Aorta (tissue), 5 donors: ENCODE data around the gene SYNJ2. TPM values are rescaled to one million over a fixed set of nuclear protein-coding genes. Genes with fewer than 3 reads are reported as not detected.

ENCODE experiments used
- ATAC-seq: fragments of 200-7000 bp; cut with Tn5 transposase; one replicate; pipeline ENCODE4 v1.9.1; 2022; ENCODE audit warnings: moderate library complexity; ENCODE audit not compliant: low FRiP score
- DNase-seq, 2 donors: peaks; one replicate each; pipeline ENCODE4 v3.0.0-alpha.2; 2020
- H3K27ac ChIP-seq, 2 donors: one replicate each; pipeline ENCODE4 v1.5.1; 2013; ENCODE audit warnings: low read length in 2 of 2, mild to moderate bottlenecking in 2 of 2, moderate library complexity in 2 of 2, control low read depth in 1 of 2, inconsistent platforms in 1 of 2, low read depth in 1 of 2
- H3K27me3 ChIP-seq, 2 donors: one replicate each; pipeline ENCODE4 v1.6.1; 2013; ENCODE audit warnings: control low read depth in 1 of 2, low read length in 1 of 2, mild to moderate bottlenecking in 1 of 2, moderate library complexity in 1 of 2; ENCODE audit not compliant: insufficient read depth in 2 of 2, control insufficient read depth in 1 of 2
- H3K36me3 ChIP-seq, 2 donors: one replicate each; pipeline ENCODE4 v1.6.1; 2013; ENCODE audit warnings: control low read depth in 1 of 2, low read length in 1 of 2, mild to moderate bottlenecking in 1 of 2; ENCODE audit not compliant: insufficient read depth in 2 of 2, control insufficient read depth in 1 of 2
- H3K4me1 ChIP-seq, 2 donors: one replicate each; pipeline ENCODE4 v1.6.1; 2013; ENCODE audit warnings: low read length in 2 of 2, control low read depth in 1 of 2, mild to moderate bottlenecking in 1 of 2, moderate library complexity in 1 of 2; ENCODE audit not compliant: insufficient read depth in 2 of 2, control insufficient read depth in 1 of 2
- H3K4me3 ChIP-seq, 2 donors: one replicate each; pipeline ENCODE4 v1.5.1; 2013; ENCODE audit warnings: low read length in 2 of 2, control low read depth in 1 of 2, mild to moderate bottlenecking in 1 of 2
- H3K9me3 ChIP-seq: one replicate; pipeline ENCODE4 v1.6.1; 2013; ENCODE audit warnings: mild to moderate bottlenecking, low read length; ENCODE audit not compliant: control insufficient read depth
- WGBS, 2 donors: extraction: QIAGEN DNeasy Blood & Tissue Kit; methylation state at CpG; one replicate each; pipeline ENCODE4 v1.1.7; 2013; 5-methylcytosine and 5-hydroxymethylcytosine counted together
- intact Hi-C, 2 donors: fragments of 100-400 bp; cut with DNase I; formaldehyde crosslinking; loops; one replicate each; pipeline versions ENCODE4 v1.14.2 to v1.15.0; 2022
- polyA plus RNA-seq, 2 donors: library from polyadenylated mRNA; stranded (reverse); fragments of 200-250 nt; gene quantifications; one replicate each; pipeline ENCODE4 v1.2.3, GENCODE V29; 2013
- total RNA-seq, 2 donors: library from RNA; stranded (reverse); fragmentation: NEBNext Ultra II Directional; extraction: Animal tissue kit (Norgen Biotek cat#: 25700); gene quantifications; one replicate each; pipeline ENCODE4 v1.2.1, GENCODE V29; 2021
- donor health status: healthy with polysubstance abuse.
- donor health status: Bipolar disorder and iron deficiency.
- donor health status: DM: no; HTN: no; CAD: no.
- donor health status: DM: no; HTN: no; CAD: no.
- donor health status: DM: yes; HTN: yes; CAD: no.

Gene SYNJ2
- total and polyA plus RNA-seq, 4 donors: 8.6 to 38.7 (median 22.4) TPM

GRCh38 chr6:158047563-158048323 lies 66.1 kb downstream of the SYNJ2 start:
- intact Hi-C loops: no loop called here
- 79% methylated on average over 9 of the region's 9 CpGs for WGBS, 2 donors
- ATAC-seq (no peak), DNase-seq (no peak)
- H3K27me3 ChIP-seq: no peaks in the 10 kb centered on the region
- H3K36me3 ChIP-seq: no peaks in the 10 kb centered on the region
- H3K9me3 ChIP-seq: no peaks in the 10 kb centered on the region
- H3K27ac ChIP-seq: no peak overlapping the region
- H3K4me1 ChIP-seq: peaks cover 0 to 4% of the 10 kb centered on the region in 2 donors
- no peak overlapping the region for H3K4me3 ChIP-seq

DNA sequence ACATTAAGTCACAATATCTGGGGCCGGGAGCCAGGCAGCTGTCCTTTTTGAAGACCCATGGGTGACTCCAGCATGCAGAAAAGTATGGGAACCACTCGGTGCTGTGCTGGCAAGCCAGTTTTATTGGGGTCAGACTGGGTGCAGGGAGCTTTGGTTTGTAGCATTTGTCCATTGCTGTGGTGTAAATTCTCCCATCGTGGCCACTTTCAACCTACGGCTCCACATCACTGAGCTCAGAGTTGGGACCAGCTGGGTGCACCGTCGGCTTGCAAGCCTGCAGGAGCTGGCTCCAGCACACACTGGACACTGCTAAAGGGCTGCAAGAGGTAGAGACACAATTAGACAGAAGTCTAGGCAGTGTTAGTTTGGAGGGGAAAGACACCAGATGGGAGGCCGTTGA lies 66.9 kb downstream of the SYNJ2 start:
- no peaks in the 10 kb centered on the region for H3K36me3 ChIP-seq
- no peaks in the 10 kb centered on the region for H3K27me3 ChIP-seq
- 92 to 94% methylated on average over 7 of the region's 7 CpGs for WGBS, 2 donors
- intact Hi-C loops: no loop called here
- H3K4me3 ChIP-seq: no peak overlapping the region
- DNase-seq (no peak), ATAC-seq (no peak)
- no peak overlapping the region for H3K27ac ChIP-seq
- no peaks in the 10 kb centered on the region for H3K9me3 ChIP-seq
- peaks cover 0 to 4% of the 10 kb centered on the region in 2 donors for H3K4me1 ChIP-seq

GRCh38 chr6:158049055-158050028 lies 67.7 kb downstream of the SYNJ2 start:
- no peak for DNase-seq
- intact Hi-C loops: no loop called here
- no peaks in the 10 kb centered on the region for H3K9me3 ChIP-seq
- no peak overlapping the region for H3K4me3 ChIP-seq
- no peak overlapping the region for H3K27ac ChIP-seq
- 86% methylated on average over 17 of the region's 17 CpGs for WGBS, 2 donors
- H3K4me1 ChIP-seq: no peaks in the 10 kb centered on the region
- no peaks in the 10 kb centered on the region for H3K36me3 ChIP-seq
- H3K27me3 ChIP-seq: no peaks in the 10 kb centered on the region
- no peak for ATAC-seq

GRCh38 chr6:158050107-158050735 lies 68.6 kb downstream of the SYNJ2 start:
- Histone ChIP-seq H3K27ac (no peak overlapping the region), H3K9me3 (no peaks in the 10 kb centered on the region), H3K4me1 (no peaks in the 10 kb centered on the region), H3K4me3 (no peak overlapping the region), H3K36me3 (peaks cover 0 to 2% of the 10 kb centered on the region in 2 donors), H3K27me3 (no peaks in the 10 kb centered on the region)
- WGBS, 2 donors: 82 to 85% methylated on average over 8 of the region's 8 CpGs
- peak in 1 of 2 donors; percentile 43 for DNase-seq
- ATAC-seq: no peak
- intact Hi-C loops: no loop called here

- 77 to 80% methylated on average over 4 of the region's 4 CpGs for WGBS, 2 donors
- H3K4me3 ChIP-seq: no peak overlapping the region
- ATAC-seq: no peak
- no peaks in the 10 kb centered on the region for H3K9me3 ChIP-seq
- H3K4me1 ChIP-seq: no peaks in the 10 kb centered on the region
- no peak for DNase-seq
- peaks cover 0 to 2% of the 10 kb centered on the region in 2 donors for H3K36me3 ChIP-seq
- H3K27me3 ChIP-seq: no peaks in the 10 kb centered on the region
- intact Hi-C loops: no loop called here
- no peak overlapping the region for H3K27ac ChIP-seq
These were observed 69.3 kb downstream of the SYNJ2 start for GRCh38 chr6:158050955-158051354.

- Histone ChIP-seq H3K4me3 (no peak overlapping the region), H3K36me3 (peaks cover 0 to 2% of the 10 kb centered on the region in 2 donors), H3K4me1 (no peaks in the 10 kb centered on the region), H3K9me3 (no peaks in the 10 kb centered on the region), H3K27ac (no peak overlapping the region), H3K27me3 (no peaks in the 10 kb centered on the region)
- DNase-seq: no peak
- ATAC-seq: no peak
- 80 to 82% methylated on average over 2 of the region's 2 CpGs for WGBS, 2 donors
- intact Hi-C loops: no loop called here
These were observed 70.3 kb downstream of the SYNJ2 start for GRCh38 chr6:158051968-158052367.

DNA sequence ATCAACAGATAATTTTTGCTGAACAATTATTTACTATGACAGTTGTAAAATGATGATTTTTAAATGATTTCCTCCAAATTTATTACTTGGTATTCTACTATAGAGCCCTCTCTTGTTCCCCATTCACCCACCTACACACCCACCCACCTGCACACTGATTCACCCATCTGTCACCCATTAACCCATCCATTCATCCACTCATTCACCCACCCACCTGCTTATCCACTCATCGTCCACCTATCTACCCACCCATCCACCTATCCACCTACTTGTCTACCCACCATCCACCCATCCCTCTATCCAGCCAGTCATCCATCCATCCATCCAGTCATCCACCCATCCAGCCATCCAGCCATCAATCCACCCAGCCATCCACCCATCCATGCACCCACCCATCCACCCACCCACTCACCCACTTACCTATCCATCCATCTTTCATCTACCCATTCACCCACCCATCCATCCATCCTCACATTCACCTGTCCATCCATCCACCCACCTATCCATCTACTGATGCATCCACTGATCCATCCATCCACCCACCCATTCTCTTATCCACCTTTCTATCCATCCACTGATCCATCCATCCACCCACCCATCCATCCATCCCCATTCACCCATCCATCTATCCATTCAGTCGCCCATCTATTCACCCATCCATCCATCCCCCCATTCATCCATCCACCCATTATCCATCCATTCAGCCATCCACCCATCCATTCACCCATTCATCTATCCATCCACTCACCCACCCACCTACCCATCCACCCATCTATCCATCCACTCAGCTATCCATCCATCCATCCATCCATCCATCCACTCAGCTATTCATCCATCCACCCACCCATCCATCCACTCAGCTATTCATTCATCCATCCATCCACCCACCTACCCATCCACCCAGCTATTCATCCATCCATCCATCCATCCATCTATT lies 72.0 kb downstream of the SYNJ2 start:
- no peak overlapping the region for H3K4me3 ChIP-seq
- intact Hi-C loops: no loop called here
- DNase-seq: no peak

GRCh38 chr6:158056355-158056754 lies 74.7 kb downstream of the SYNJ2 start:
- ATAC-seq (no peak), DNase-seq (no peak)
- Histone ChIP-seq H3K36me3 (peaks cover 0 to 2% of the 10 kb centered on the region in 2 donors), H3K4me1 (no peaks in the 10 kb centered on the region), H3K4me3 (no peak overlapping the region), H3K27me3 (no peaks in the 10 kb centered on the region), H3K9me3 (no peaks in the 10 kb centered on the region), H3K27ac (no peak overlapping the region)
- intact Hi-C loops: no loop called here
- 92 to 93% methylated on average over 9 of the region's 9 CpGs for WGBS, 2 donors

More for the DNA sequence above, 72.0 kb downstream of the SYNJ2 start:
- 66 to 75% methylated on average over 2 of the region's 2 CpGs for WGBS, 2 donors
- Histone ChIP-seq H3K27me3 (no peaks in the 10 kb centered on the region), H3K9me3 (no peaks in the 10 kb centered on the region), H3K36me3 (peaks cover 0 to 2% of the 10 kb centered on the region in 2 donors), H3K27ac (no peak overlapping the region), H3K4me1 (no peaks in the 10 kb centered on the region)
- ATAC-seq: no peak
